GM18507 (cell line): Measurements from ENCODE around the gene CHST5.
A peak's percentile ranks its signal among the peaks of the same experiment; 100 is the strongest.

ENCODE experiments used
- DNase-seq: peaks from one replicate; pipeline ENCODE4 v3.0.0; 2011; ENCODE audit warnings: low read depth; ENCODE audit not compliant: insufficient read length; ENCODE audit errors: extremely low spot score
- FAIRE-seq: peaks from 2 replicates; lab custom pipeline; 2011; peaks lifted over from hg19 to GRCh38; lab: Jason Lieb, UNC

The CHST5 gene

DNA sequence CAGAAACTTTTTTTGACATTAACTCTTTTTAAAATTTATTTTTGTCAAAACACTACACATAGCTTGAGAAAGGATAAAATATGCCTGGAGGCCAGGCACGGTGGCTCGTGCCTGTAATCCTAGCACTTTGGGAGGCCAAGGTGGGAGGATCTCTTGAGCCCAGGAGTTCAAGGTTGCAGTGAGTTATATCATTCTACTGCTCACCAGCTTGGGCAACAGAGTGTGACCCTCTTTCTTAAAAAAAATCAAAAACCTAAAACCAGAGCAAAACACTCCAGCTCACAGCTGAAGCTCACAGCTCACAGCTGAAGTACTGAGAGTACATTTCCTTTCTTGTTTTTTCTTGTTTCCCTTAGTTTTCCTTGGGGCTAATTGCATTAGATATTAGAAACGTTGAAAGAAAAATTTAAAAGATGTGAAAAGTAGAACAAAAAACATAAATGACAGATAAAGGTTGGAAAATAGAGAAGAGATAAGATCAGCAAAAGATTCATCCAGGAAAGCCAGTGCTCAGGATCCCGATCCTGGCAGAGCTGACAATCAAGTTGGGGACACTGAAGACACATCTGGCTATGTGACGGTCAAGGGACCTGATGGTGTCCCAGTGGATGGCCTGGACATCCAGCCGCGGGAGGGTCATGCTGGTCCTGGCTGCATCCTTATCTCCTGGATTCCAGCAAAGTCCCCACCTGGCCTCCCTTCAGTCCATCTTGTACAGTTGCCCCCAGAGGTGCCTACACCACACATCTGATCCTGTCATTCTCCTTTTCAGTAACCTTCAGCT, 50.5 kb downstream of the CHST5 start:
- DNase-seq (no peak), FAIRE-seq (peak; percentile 21)

DNA sequence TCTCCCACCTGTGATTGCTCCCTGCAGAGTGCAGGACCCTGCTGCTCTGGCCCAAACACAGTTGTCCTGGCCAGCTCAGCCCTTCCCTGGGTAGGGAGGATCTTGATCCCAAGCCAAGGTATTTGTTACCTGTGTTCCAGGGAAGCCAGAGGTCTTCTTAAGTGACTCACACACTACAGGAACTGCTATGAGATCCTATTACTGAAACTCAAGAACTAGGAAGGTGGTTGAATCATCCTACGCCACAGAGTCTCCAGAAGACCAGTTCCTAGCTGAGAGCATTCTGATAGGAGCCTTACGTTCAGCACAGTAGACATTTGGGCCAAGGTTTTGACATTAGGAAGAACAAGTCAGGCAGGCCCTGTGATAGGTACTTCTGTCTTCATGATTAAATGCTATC, 52.7 kb downstream of the CHST5 start:
- FAIRE-seq (no peak), DNase-seq (no peak)

DNA sequence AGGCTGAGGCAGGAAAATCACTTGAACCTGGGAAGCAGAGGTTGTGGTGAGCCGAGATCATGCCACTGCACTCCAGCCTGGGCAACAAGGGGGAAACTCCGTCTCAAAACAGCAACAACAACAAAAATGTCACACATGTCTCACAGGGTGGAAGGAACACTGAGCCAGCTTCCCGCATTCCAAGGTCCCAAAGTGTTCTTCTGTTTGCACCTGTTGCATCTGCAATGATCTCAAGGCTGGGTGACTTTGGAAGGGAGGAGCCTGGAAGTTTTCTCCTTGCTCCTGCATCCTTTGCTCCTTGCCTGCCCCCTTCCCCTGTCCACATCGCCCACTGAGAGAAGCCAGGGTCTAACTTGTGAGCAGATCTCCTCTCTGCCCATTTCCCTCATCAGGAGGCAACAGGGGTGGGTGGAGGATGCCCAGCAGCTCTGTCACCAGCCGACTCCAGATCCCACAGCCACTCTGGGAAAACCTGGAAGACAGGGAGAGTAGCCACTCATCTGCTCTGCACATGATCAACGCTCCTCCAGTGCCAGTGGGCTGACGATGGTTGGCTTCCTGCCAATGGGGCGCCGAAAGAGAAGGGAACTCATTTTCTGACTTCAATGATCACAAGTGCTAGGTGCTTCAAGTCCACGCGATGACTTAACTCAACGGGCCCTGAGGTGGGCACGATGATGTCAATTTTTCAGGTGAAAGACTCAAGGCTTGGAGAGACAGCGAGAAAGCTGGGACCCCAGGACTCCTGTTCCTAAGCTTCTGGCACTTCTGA, 53.3 kb downstream of the CHST5 start:
- no peak for DNase-seq
- no peak for FAIRE-seq

DNA sequence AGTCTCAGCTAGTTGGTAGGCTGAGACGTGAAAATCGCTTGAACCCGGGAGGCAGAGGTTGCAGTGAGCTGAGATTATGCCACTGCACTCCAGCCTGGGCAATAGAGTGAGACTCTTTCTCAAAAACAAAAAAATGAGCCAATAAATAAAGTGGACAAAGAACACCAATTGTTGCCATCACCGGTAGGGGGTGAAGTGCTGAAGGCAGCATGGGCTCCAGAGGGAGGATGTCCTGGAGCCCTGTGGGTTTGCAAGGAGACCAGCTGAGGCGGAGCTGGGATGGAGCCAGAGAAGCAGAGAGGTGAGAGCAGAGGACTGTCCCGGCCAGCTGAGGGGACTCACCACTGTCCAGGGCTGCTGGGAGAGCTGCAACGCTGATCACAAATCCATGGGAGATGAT, 54.4 kb downstream of the CHST5 start:
- DNase-seq (no peak), FAIRE-seq (no peak)

DNA sequence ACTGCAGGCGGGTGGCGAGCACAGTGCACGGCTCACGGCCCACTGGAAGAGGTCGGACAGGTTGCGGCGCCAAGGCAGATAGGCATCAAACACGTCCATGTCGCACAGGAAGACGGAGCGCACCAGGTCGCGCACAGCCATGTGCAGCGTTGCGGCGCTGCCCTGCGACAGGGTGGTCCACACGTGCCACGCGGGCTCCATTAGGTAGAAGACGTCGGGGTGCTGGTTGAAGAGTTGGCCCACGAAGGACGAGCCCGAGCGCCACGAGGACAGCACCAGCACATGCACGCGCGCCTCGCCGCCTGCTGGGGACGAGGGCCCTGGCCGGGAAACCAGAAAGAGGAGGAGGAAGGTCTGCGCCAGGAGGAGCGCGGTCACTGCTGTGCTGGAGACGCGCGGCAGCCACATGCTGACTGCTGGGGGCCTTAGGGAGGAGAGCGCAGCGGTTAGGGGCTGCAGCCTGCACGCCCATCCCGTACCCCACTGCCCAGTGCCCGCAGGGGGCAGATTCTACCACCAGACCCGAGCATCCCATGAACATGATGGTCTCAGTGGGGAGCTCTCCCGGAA, 56.4 kb downstream of the CHST5 start:
- FAIRE-seq (no peak), DNase-seq (no peak)
